SU-DHL-6 (cell line): ENCODE results near the gene UROC1.

Source experiments
- H2AFZ ChIP-seq: fragments of 200-600 bp; sonication (generic); 2 replicates; pipeline ENCODE4 v1.6.1; 2014; ENCODE audit warnings: low read depth, mild to moderate bottlenecking, moderate library complexity, mixed read lengths, antibody characterized with exemption, low read length; ENCODE audit not compliant: severe bottlenecking
- H3F3A ChIP-seq: fragments of 200-600 bp; shearing (Covaris generic); 2 replicates; pipeline ENCODE4 v1.6.0; 2016; ENCODE audit warnings: antibody characterized with exemption, mild to moderate bottlenecking; ENCODE audit not compliant: insufficient read depth
- H3K27ac ChIP-seq: fragments of 200-600 bp; sonication (generic); 2 replicates; pipeline ENCODE4 v1.5.1; 2016; ENCODE audit warnings: low read depth, mild to moderate bottlenecking, low read length, moderate library complexity, mixed read lengths
- H3K27me3 ChIP-seq: fragments of 200-600 bp; sonication (generic), shearing (Covaris generic); 2 replicates; pipeline ENCODE4 v1.6.0; 2014; ENCODE audit warnings: mild to moderate bottlenecking, low read length
- H3K36me3 ChIP-seq: fragments of 200-600 bp; sonication (generic); 2 replicates; pipeline ENCODE4 v1.6.1; 2014; ENCODE audit warnings: mild to moderate bottlenecking, low read length, mixed read lengths
- H3K4me2 ChIP-seq: fragments of 300-600, 200-600 bp; shearing (Covaris generic), sonication (generic); 2 replicates; pipeline ENCODE4 v1.6.0; 2014; ENCODE audit warnings: low read length, low read depth, mild to moderate bottlenecking; ENCODE audit not compliant: poor library complexity, severe bottlenecking
- H3K4me3 ChIP-seq: fragments of 200-600 bp; sonication (generic); 2 replicates; pipeline ENCODE4 v1.5.1; 2014; ENCODE audit warnings: antibody characterized with exemption, low read length, mild to moderate bottlenecking, mixed read lengths; ENCODE audit not compliant: insufficient read depth, poor library complexity, severe bottlenecking
- H3K79me2 ChIP-seq: fragments of 200-600 bp; sonication (generic); 2 replicates; pipeline ENCODE4 v1.6.1; 2014; ENCODE audit warnings: mild to moderate bottlenecking, low read length, moderate library complexity; ENCODE audit not compliant: insufficient read depth
- H3K9ac ChIP-seq: fragments of 200-600 bp; sonication (generic); 2 replicates; pipeline ENCODE4 v1.7.0; 2014; ENCODE audit warnings: mild to moderate bottlenecking, low read length
- H3K9me2 ChIP-seq: fragments of 200-600 bp; sonication (generic); replicated peaks from 2 replicates; pipeline ENCODE4 v1.6.1; 2014; ENCODE audit warnings: low read length; ENCODE audit not compliant: insufficient read depth
- H3K9me3 ChIP-seq: fragments of 200-600 bp; sonication (generic); 2 replicates; pipeline ENCODE4 v1.6.1; 2014; ENCODE audit warnings: low read length, mixed read lengths; ENCODE audit not compliant: insufficient read depth
- H4K20me1 ChIP-seq: fragments of 200-600 bp; sonication (generic); 2 replicates; pipeline ENCODE4 v1.6.1; 2014; ENCODE audit warnings: low read depth, mild to moderate bottlenecking, antibody characterized with exemption, low read length, moderate library complexity, mixed read lengths
- CTCF ChIP-seq: fragments of 200-600 bp; sonication (generic); IDR thresholded peaks from one replicate; pipeline ENCODE4 v1.5.1; 2017; ENCODE audit warnings: antibody characterized with exemption, mild to moderate bottlenecking, low read length, moderate library complexity; ENCODE audit not compliant: insufficient read depth, poor library complexity, severe bottlenecking
- EZH2phosphoT487 ChIP-seq: fragments of 200-600 bp; sonication (generic), shearing (Covaris generic); conservative IDR thresholded peaks from 2 replicates; pipeline ENCODE4 v1.6.1; 2018; ENCODE audit warnings: mild to moderate bottlenecking, antibody characterized with exemption, low read length, moderate library complexity, mixed read lengths

The UROC1 gene

GRCh38 chr3:126448893-126449180, 68.7 kb downstream of the UROC1 start:
- no peaks in the 10 kb centered on the region for H3K9me3 ChIP-seq
- TF ChIP-seq EZH2phosphoT487 (no peak), CTCF (no peak)
- no peak overlapping the region for H2AFZ ChIP-seq
- no peaks in the 10 kb centered on the region for H3K79me2 ChIP-seq
- H4K20me1 ChIP-seq, result no peaks in the 10 kb centered on the region; the same call in 1 of the 2 replicates
- H3K4me3 ChIP-seq, result no peak overlapping the region
- no peaks in the 10 kb centered on the region for H3F3A ChIP-seq
- no peaks in the 10 kb centered on the region for H3K36me3 ChIP-seq
- H3K9me2 ChIP-seq, result no peaks in the 10 kb centered on the region
- H3K4me2 ChIP-seq, result no peak overlapping the region
- H3K9ac ChIP-seq, result no peak overlapping the region
- no peaks in the 10 kb centered on the region for H3K27me3 ChIP-seq
- no peak overlapping the region for H3K27ac ChIP-seq

- no peak overlapping the region for H3K4me2 ChIP-seq
- TF ChIP-seq CTCF (no peak), EZH2phosphoT487 (no peak)
- no peak overlapping the region for H3K27ac ChIP-seq
- H3K9ac ChIP-seq, result no peak overlapping the region
- H2AFZ ChIP-seq, result no peak overlapping the region
- no peaks in the 10 kb centered on the region; the same call in 1 of the 2 replicates for H4K20me1 ChIP-seq
- no peak overlapping the region for H3K4me3 ChIP-seq
- H3K79me2 ChIP-seq, result no peaks in the 10 kb centered on the region
- no peaks in the 10 kb centered on the region for H3F3A ChIP-seq
- H3K9me2 ChIP-seq, result no peaks in the 10 kb centered on the region
- H3K9me3 ChIP-seq, result no peaks in the 10 kb centered on the region
- no peaks in the 10 kb centered on the region for H3K36me3 ChIP-seq
- H3K27me3 ChIP-seq, result no peaks in the 10 kb centered on the region
Observed at GRCh38 chr3:126448136-126448892, 69.3 kb downstream of the UROC1 start.

- Histone ChIP-seq H3K79me2 (no peaks in the 10 kb centered on the region), H3K27ac (no peak overlapping the region), H2AFZ (no peak overlapping the region), H3F3A (no peaks in the 10 kb centered on the region), H3K9me2 (no peaks in the 10 kb centered on the region), H3K27me3 (no peaks in the 10 kb centered on the region), H3K36me3 (no peaks in the 10 kb centered on the region), H4K20me1 (no peaks in the 10 kb centered on the region; the same call in 1 of the 2 replicates), H3K9ac (no peak overlapping the region), H3K4me3 (no peak overlapping the region), H3K9me3 (no peaks in the 10 kb centered on the region), H3K4me2 (no peak overlapping the region)
- TF ChIP-seq CTCF, result no peak
- TF ChIP-seq EZH2phosphoT487, result no peak
Observed at GRCh38 chr3:126447456-126448106, 70.0 kb downstream of the UROC1 start.
